GM12878 (cell line): ENCODE data around the gene IL12B. TPM values are rescaled to one million over a fixed set of nuclear protein-coding genes. Genes with fewer than 3 reads are reported as not detected.

Source experiments
- ATAC-seq: fragments of 200-7000 bp; cut with Tn5 transposase; 3 replicates; pipeline ENCODE4 v1.9.1; 2020; ENCODE audit warnings: mild to moderate bottlenecking, moderate library complexity
- BruUV-seq: library from RNA; stranded (reverse); fragments of 400-500 nt; replicated peaks from 2 replicates; lab custom pipeline; 2021; lab: Mats Ljungman, UMichigan
- CTCF ChIA-PET: fragments of 300-600 bp; sonication (Branson Sonifier 250); formaldehyde crosslinking; extraction: SDS; loops from one replicate; lab custom pipeline; 2021; ENCODE audit warnings: inconsistent platforms; lab: Yijun Ruan, JAX
- POLR2A ChIA-PET: fragments of 350-600 bp; formaldehyde crosslinking; extraction: SDS; loops from one replicate; lab custom pipeline; 2021; ENCODE audit warnings: inconsistent platforms; lab: Charles Lee
- RAD21 ChIA-PET: fragments of 300-600 bp; sonication (Branson Sonifier 250); formaldehyde crosslinking; loops from one replicate; lab custom pipeline; 2023; ENCODE audit warnings: antibody characterized with exemption; ENCODE audit not compliant: unreplicated experiment; lab: Charles Lee
- SMC1A ChIA-PET: fragments of 300-600 bp; sonication (Branson Sonifier 250); formaldehyde crosslinking; loops from one replicate; lab custom pipeline; 2023; ENCODE audit not compliant: unreplicated experiment, uncharacterized antibody; lab: Charles Lee
- DNase-seq: peaks from one replicate; pipeline ENCODE4 v3.0.0-alpha.2; 2011; ENCODE audit warnings: low read depth, low spot score
- FAIRE-seq: peaks from 3 replicates; lab custom pipeline; 2011; peaks lifted over from hg19 to GRCh38; lab: Jason Lieb, UNC
- H2AFZ ChIP-seq: 2 replicates; pipeline ENCODE4 v1.6.0; 2011; ENCODE audit warnings: low read depth, low read length, control low read depth; ENCODE audit not compliant: control insufficient read depth
- H3K27ac ChIP-seq: 2 replicates; pipeline ENCODE4 v1.5.1; 2011; ENCODE audit warnings: control low read depth; ENCODE audit not compliant: control insufficient read depth, insufficient read depth
- H3K27me3 ChIP-seq, 2 experiments: replicated peaks in 1 of 2; 2 replicates each; pipeline versions ENCODE4 v1.6.0 to v1.6.1; 2011; ENCODE audit warnings: low read length in 1 of 2; ENCODE audit not compliant: control insufficient read depth in 2 of 2, insufficient read depth in 2 of 2
- H3K36me3 ChIP-seq, 2 experiments: 2 replicates each; pipeline ENCODE4 v1.5.1; 2011; ENCODE audit warnings: low read length in 1 of 2; ENCODE audit not compliant: control insufficient read depth in 2 of 2, insufficient read depth in 2 of 2
- H3K4me1 ChIP-seq: 2 replicates; pipeline ENCODE4 v1.6.1; 2011; ENCODE audit warnings: mild to moderate bottlenecking, low read length, moderate library complexity, mixed read lengths; ENCODE audit not compliant: control insufficient read depth, insufficient read depth
- H3K4me2 ChIP-seq: 2 replicates; pipeline ENCODE4 v1.6.0; 2011; ENCODE audit warnings: control low read depth; ENCODE audit not compliant: control insufficient read depth, insufficient read depth
- H3K4me3 ChIP-seq: fragments of 200-600 bp; sonication (generic); 2 replicates; pipeline ENCODE4 v1.5.1; 2016
- H3K79me2 ChIP-seq: 2 replicates; pipeline ENCODE4 v1.6.0; 2011; ENCODE audit warnings: low read length; ENCODE audit not compliant: control insufficient read depth, insufficient read depth
- H3K9ac ChIP-seq: 2 replicates; pipeline ENCODE4 v1.8.0; 2011; ENCODE audit warnings: low read length, control low read depth, mixed read lengths; ENCODE audit not compliant: control insufficient read depth, insufficient read depth
- H3K9me3 ChIP-seq: replicated peaks from 3 replicates; pipeline ENCODE4 v1.5.1; 2011; ENCODE audit warnings: mild to moderate bottlenecking, low read length; ENCODE audit not compliant: control insufficient read depth, insufficient read depth
- H4K20me1 ChIP-seq: 2 replicates; pipeline ENCODE4 v1.6.0; 2011; ENCODE audit not compliant: control insufficient read depth, insufficient read depth
- CEBPB ChIP-seq, 2 experiments: fragments of 150-350 bp in 1 of 2; IDR thresholded peaks; 2 replicates each; pipeline ENCODE4 v1.6.1; 2012 to 2014; ENCODE audit warnings: low read depth in 2 of 2, low read length in 2 of 2, borderline replicate concordance in 1 of 2, inconsistent platforms in 1 of 2
- CHD1 ChIP-seq: IDR thresholded peaks from 2 replicates; pipeline ENCODE4 v1.6.1; 2012; ENCODE audit warnings: low read depth, low read length, improper control_type of control experiment
- GABPA ChIP-seq: IDR thresholded peaks from 2 replicates; pipeline ENCODE4 v1.6.1; 2014; ENCODE audit warnings: antibody characterized with exemption, low read depth, mild to moderate bottlenecking, inconsistent platforms
- HDGF ChIP-seq: fragments of 450-650 bp; IDR thresholded peaks from 2 replicates; pipeline ENCODE4 v1.6.1; 2016; ENCODE audit warnings: antibody characterized with exemption
- JUND ChIP-seq: IDR thresholded peaks from 2 replicates; pipeline ENCODE4 v1.6.1; 2012; ENCODE audit warnings: low read depth, mild to moderate bottlenecking, low read length, improper control_type of control experiment, moderate library complexity
- NFXL1 ChIP-seq: fragments of 450-650 bp; IDR thresholded peaks from 2 replicates; pipeline ENCODE4 v1.6.1; 2017; ENCODE audit warnings: antibody characterized with exemption, mild to moderate bottlenecking, borderline replicate concordance
- NR2C1 ChIP-seq: fragments of 450-650 bp; IDR thresholded peaks from 2 replicates; pipeline ENCODE4 v1.6.1; 2017; ENCODE audit warnings: antibody characterized with exemption, mild to moderate bottlenecking, moderate library complexity
- NR2C2 ChIP-seq: IDR thresholded peaks from 2 replicates; pipeline ENCODE4 v1.6.1; 2011; ENCODE audit warnings: borderline replicate concordance, low read depth; ENCODE audit not compliant: control insufficient read depth, insufficient read length
- PAX5 ChIP-seq: IDR thresholded peaks from 2 replicates; pipeline ENCODE4 v1.6.1; 2011; ENCODE audit warnings: low read depth, low read length, borderline replicate concordance
- PBX3 ChIP-seq: IDR thresholded peaks from 2 replicates; pipeline ENCODE4 v1.6.1; 2011; ENCODE audit warnings: mild to moderate bottlenecking, low read depth, low read length, moderate library complexity; ENCODE audit not compliant: insufficient replicate concordance
- SMC3 ChIP-seq: IDR thresholded peaks from 2 replicates; pipeline ENCODE4 v1.6.1; 2011; ENCODE audit warnings: low read length, improper control_type of control experiment, borderline replicate concordance
- ZBTB33 ChIP-seq: fragments of 450-650 bp; IDR thresholded peaks from 2 replicates; pipeline ENCODE4 v1.6.1; 2017; ENCODE audit warnings: mild to moderate bottlenecking
- in situ Hi-C: fragments of 300-500 bp; cut with MboI; formaldehyde crosslinking; loops from 9 replicates; pipeline ENCODE4 v1.14.3; 2018; ENCODE audit warnings: mixed read lengths
- intact Hi-C: fragments of 100-400 bp; cut with micrococcal nuclease; formaldehyde crosslinking; loops from one replicate; pipeline ENCODE4 v1.14.2; 2022; ENCODE audit not compliant: unreplicated experiment
- polyA plus RNA-seq, 11 experiments: library from polyadenylated mRNA; depleted of rRNA in 4 of 11; unstranded in 6 of 11; stranded (reverse) in 5 of 11; fragments of >200 nt; fragmentation: Nextera tagmentation in 4 of 11; fragmentation: Illumina TruSeq in 1 of 11; extraction: Ambion mirVana in 4 of 11; extraction: Trizol in 1 of 11; gene quantifications; 1 replicate in 1 of 11; 2 replicates in 10 of 11; pipeline versions ENCODE4 v1.2.1 to v1.2.3, GENCODE V29; 2011 to 2016; ENCODE audit warnings: inconsistent platforms in 2 of 11, missing spikeins in 2 of 11, low read depth in 1 of 11
- total RNA-seq, 4 experiments: library from RNA; depleted of rRNA in 3 of 4; stranded (reverse); fragments of >200 nt in 3 of 4; fragmentation: Illumina TruSeq in 1 of 4; extraction: Trizol in 1 of 4; gene quantifications; 2 replicates each; pipeline versions ENCODE4 v1.2.1 to v1.2.3, GENCODE V29; 2013 to 2021
- TF ChIP-seq, protein P1 (sequence below): fragments of 450-650 bp; IDR thresholded peaks from 2 replicates; pipeline ENCODE4 v1.6.1; 2016; ENCODE audit warnings: mild to moderate bottlenecking, moderate library complexity, borderline replicate concordance
- TF ChIP-seq, protein P2 (sequence below): IDR thresholded peaks from 2 replicates; pipeline ENCODE4 v1.6.1; 2012; ENCODE audit warnings: low read depth, low read length, improper control_type of control experiment
- TF ChIP-seq, protein P3 (sequence below): IDR thresholded peaks from 2 replicates; pipeline ENCODE4 v1.6.1; 2012; ENCODE audit warnings: low read length, inconsistent platforms

IL12B gene
- total and polyA plus RNA-seq, 10 of the 15 experiments (the other 5 are each of a cell fraction or from before 2014, with no cell fraction given), result 0.15 to 0.72 (median 0.45) TPM

DNA sequence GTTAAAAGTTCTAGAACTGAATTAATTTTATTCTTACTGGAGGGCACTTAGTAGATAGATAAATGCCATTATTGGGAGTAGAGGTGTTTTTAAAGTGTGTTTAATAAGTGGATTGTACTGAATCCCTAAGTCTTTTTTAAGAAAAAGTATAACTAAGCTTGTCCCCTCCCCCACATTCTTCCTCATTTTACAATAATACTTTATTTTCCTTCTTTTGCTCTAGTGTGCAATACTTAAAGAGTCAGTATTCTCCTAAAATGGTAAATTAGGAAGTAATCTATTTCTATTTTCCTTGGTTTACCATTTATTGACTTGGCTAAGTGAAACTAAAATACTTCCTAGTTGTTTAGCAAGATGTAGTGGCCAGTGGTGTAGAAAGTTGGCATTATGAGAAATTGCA lies 55.6 kb downstream of the IL12B start:
- peaks cover 0 to 8% of the 10 kb centered on the region in 2 experiments; a peak in 1 of 4 replicates for H3K36me3 ChIP-seq
- in situ Hi-C loops, result no loop called here

More for the DNA sequence above, 55.6 kb downstream of the IL12B start:
- Histone ChIP-seq H3K9me3 (no peaks in the 10 kb centered on the region), H3K27ac (no peak overlapping the region), H2AFZ (no peak overlapping the region), H3K4me1 (no peaks in the 10 kb centered on the region), H3K4me2 (no peak overlapping the region), H3K27me3 (no peaks in the 10 kb centered on the region), H4K20me1 (no peaks in the 10 kb centered on the region), H3K9ac (no peak overlapping the region), H3K79me2 (no peaks in the 10 kb centered on the region), H3K4me3 (no peak overlapping the region)
- POLR2A ChIA-PET, result interaction anchor here (0.6 kb wide), 1 partner anchor 366 kb away, joined by 3 read pairs; no protein-coding TSS in a partner anchor
- RAD21 ChIA-PET, result interaction anchor here (3.0 kb wide), 1 partner anchor 118 kb away, joined by 18 read pairs; no protein-coding TSS in a partner anchor
- CTCF ChIA-PET, result interaction anchor here (0.9 to 2.7 kb wide), 6 partner anchors 12 to 1200 kb away, joined by 3 to 15 read pairs (median 4); no protein-coding TSS in a partner anchor
- BruUV-seq, result no TSS peak
- TF ChIP-seq NR2C2 (no peak), NR2C1 (no peak), PBX3 (no peak), SMC3 (no peak), JUND (no peak), HDGF (no peak), GABPA (no peak), NFXL1 (no peak), PAX5 (no peak), CHD1 (no peak), CEBPB (IDR thresholded peaks at IDR 0.05; ENCODE audit: borderline replicate concordance in 1 of 2, low read depth in 2 of 2, low read length in 2 of 2) (no peak), ZBTB33 (no peak)
- TF ChIP-seq, protein P1, sequence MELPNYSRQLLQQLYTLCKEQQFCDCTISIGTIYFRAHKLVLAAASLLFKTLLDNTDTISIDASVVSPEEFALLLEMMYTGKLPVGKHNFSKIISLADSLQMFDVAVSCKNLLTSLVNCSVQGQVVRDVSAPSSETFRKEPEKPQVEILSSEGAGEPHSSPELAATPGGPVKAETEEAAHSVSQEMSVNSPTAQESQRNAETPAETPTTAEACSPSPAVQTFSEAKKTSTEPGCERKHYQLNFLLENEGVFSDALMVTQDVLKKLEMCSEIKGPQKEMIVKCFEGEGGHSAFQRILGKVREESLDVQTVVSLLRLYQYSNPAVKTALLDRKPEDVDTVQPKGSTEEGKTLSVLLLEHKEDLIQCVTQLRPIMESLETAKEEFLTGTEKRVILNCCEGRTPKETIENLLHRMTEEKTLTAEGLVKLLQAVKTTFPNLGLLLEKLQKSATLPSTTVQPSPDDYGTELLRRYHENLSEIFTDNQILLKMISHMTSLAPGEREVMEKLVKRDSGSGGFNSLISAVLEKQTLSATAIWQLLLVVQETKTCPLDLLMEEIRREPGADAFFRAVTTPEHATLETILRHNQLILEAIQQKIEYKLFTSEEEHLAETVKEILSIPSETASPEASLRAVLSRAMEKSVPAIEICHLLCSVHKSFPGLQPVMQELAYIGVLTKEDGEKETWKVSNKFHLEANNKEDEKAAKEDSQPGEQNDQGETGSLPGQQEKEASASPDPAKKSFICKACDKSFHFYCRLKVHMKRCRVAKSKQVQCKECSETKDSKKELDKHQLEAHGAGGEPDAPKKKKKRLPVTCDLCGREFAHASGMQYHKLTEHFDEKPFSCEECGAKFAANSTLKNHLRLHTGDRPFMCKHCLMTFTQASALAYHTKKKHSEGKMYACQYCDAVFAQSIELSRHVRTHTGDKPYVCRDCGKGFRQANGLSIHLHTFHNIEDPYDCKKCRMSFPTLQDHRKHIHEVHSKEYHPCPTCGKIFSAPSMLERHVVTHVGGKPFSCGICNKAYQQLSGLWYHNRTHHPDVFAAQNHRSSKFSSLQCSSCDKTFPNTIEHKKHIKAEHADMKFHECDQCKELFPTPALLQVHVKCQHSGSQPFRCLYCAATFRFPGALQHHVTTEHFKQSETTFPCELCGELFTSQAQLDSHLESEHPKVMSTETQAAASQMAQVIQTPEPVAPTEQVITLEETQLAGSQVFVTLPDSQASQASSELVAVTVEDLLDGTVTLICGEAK, result no peak
- TF ChIP-seq, protein P2, sequence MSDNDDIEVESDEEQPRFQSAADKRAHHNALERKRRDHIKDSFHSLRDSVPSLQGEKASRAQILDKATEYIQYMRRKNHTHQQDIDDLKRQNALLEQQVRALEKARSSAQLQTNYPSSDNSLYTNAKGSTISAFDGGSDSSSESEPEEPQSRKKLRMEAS, result no peak
- TF ChIP-seq, protein P3, sequence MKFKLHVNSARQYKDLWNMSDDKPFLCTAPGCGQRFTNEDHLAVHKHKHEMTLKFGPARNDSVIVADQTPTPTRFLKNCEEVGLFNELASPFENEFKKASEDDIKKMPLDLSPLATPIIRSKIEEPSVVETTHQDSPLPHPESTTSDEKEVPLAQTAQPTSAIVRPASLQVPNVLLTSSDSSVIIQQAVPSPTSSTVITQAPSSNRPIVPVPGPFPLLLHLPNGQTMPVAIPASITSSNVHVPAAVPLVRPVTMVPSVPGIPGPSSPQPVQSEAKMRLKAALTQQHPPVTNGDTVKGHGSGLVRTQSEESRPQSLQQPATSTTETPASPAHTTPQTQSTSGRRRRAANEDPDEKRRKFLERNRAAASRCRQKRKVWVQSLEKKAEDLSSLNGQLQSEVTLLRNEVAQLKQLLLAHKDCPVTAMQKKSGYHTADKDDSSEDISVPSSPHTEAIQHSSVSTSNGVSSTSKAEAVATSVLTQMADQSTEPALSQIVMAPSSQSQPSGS, result no peak
- SMC1A ChIA-PET, result interaction anchor here (0.9 to 2.1 kb wide), 6 partner anchors 8 to 119 kb away, joined by 3 to 17 read pairs (median 4); no protein-coding TSS in a partner anchor
- no peak for ATAC-seq
- no peak for DNase-seq
- FAIRE-seq, result no peak
- intact Hi-C loops, result no loop called here
